A172 (cell line): ENCODE results near the gene LAIR1. TPM values are rescaled to one million over a fixed set of nuclear protein-coding genes. Genes with fewer than 3 reads are reported as not detected.
"Not testable (repeated sequence)": the region's sequence is repeated elsewhere in the genome, so short reads cannot be mapped to it uniquely, and the experiment has no call there.

ENCODE experiments used
- DNase-seq: peaks from one replicate; pipeline ENCODE4 v3.0.0-alpha.2; 2015; ENCODE audit warnings: low spot score
- total RNA-seq: library from RNA; depleted of rRNA; stranded (reverse); fragments of >200 nt; shearing (Covaris generic); gene quantifications from 2 replicates; pipeline ENCODE4 v1.2.3, GENCODE V29; 2014; rRNA removed

The LAIR1 gene
- not detected in 2 replicates for total RNA-seq

GRCh38 chr19:54364775-54365257 is at the start of gene LAIR1:
Gene LAIR1 (minus strand): TSS chr19:54364931. CDS start chr19:54364804, 127 bp downstream.
- DNase-seq = no peak

GRCh38 chr19:54414156-54414555 is 49.4 kb upstream of the LAIR1 start:
- DNase-seq = no peak

- no peak for DNase-seq
These were observed 48.1 kb upstream of the LAIR1 start for GRCh38 chr19:54412877-54413276.

- DNase-seq = no peak
These were observed 46.3 kb upstream of the LAIR1 start for GRCh38 chr19:54411033-54411432.

GRCh38 chr19:54408456-54409026 is 43.8 kb upstream of the LAIR1 start:
- DNase-seq = no peak

- DNase-seq = no peak
These were observed 43.0 kb upstream of the LAIR1 start for GRCh38 chr19:54407780-54408179.

GRCh38 chr19:54405628-54406027 is 40.9 kb upstream of the LAIR1 start:
- DNase-seq = no peak

GRCh38 chr19:54403054-54403453 is 38.3 kb upstream of the LAIR1 start:
- DNase-seq = no peak

- no peak for DNase-seq
These were observed 36.2 kb upstream of the LAIR1 start for GRCh38 chr19:54400913-54401312.

GRCh38 chr19:54399189-54399588 is 34.5 kb upstream of the LAIR1 start:
- DNase-seq = no peak

GRCh38 chr19:54395685-54396084 is 31.0 kb upstream of the LAIR1 start:
- no peak for DNase-seq

- DNase-seq = no peak
These were observed 28.6 kb upstream of the LAIR1 start for GRCh38 chr19:54393381-54393780.

GRCh38 chr19:54392105-54392504 is 27.4 kb upstream of the LAIR1 start:
- DNase-seq = no peak

GRCh38 chr19:54391589-54392061 is 26.9 kb upstream of the LAIR1 start:
- no peak for DNase-seq

GRCh38 chr19:54390942-54391577 is 26.3 kb upstream of the LAIR1 start:
- peak; percentile 63 for DNase-seq

GRCh38 chr19:54389553-54389952 is 24.8 kb upstream of the LAIR1 start:
- DNase-seq = no peak

- DNase-seq = no peak
These were observed 24.0 kb upstream of the LAIR1 start for GRCh38 chr19:54388802-54389139.

GRCh38 chr19:54387991-54388801 is 23.5 kb upstream of the LAIR1 start:
- no peak for DNase-seq

GRCh38 chr19:54383330-54383729 is 18.6 kb upstream of the LAIR1 start:
- no peak for DNase-seq

- DNase-seq = not testable (repeated sequence)
These were observed 17.3 kb upstream of the LAIR1 start for GRCh38 chr19:54382041-54382440.

GRCh38 chr19:54380897-54381296 is 16.2 kb upstream of the LAIR1 start:
- DNase-seq = no peak

- DNase-seq = no peak
These were observed 14.5 kb upstream of the LAIR1 start for GRCh38 chr19:54379187-54379678.
